Right lobe of liver (tissue), 4 donors: Measurements from ENCODE around the gene DNAH1.

Experiments used
- CTCF ChIP-seq, 4 donors: fragments of 200-600 bp in 3 of 4; fragments of 450-650 bp in 1 of 4; IDR thresholded peaks; one replicate each; pipeline versions ENCODE4 v1.5.1 to v1.8.0; 2016 to 2022; ENCODE audit warnings: antibody characterized with exemption in 4 of 4, mild to moderate bottlenecking in 2 of 4
- POLR2A ChIP-seq: fragments of 450-650 bp; IDR thresholded peaks from one replicate; pipeline ENCODE4 v1.6.1; 2017; ENCODE audit warnings: antibody characterized with exemption, mild to moderate bottlenecking
- donor health status: DM: no; HTN: no; CAD: no.
- donor health status: DM: no; HTN: no; CAD: no.
- donor health status: DM: no; HTN: yes; CAD: no.

GRCh38 chr3:52439426-52440248, 123.5 kb downstream of the DNAH1 start:
- TF ChIP-seq CTCF (IDR thresholded peaks at IDR 0.05) (no peak), POLR2A (no peak)
